ENCODE data around the gene ASB6. TPM values are rescaled to one million over a fixed set of nuclear protein-coding genes. Genes with fewer than 3 reads are reported as not detected.
"Not testable (repeated sequence)": the region's sequence is repeated elsewhere in the genome, so short reads cannot be mapped to it uniquely, and the experiment has no call there.

The ASB6 gene
- total RNA-seq, 4 donors from 2014 or later = 21.7 to 29.2 (median 24.0) TPM

- intact Hi-C loops (cut with DNase I) = no loop called here
- no peaks in the 10 kb centered on the region for H3K27me3 ChIP-seq
- H3K36me3 ChIP-seq = peaks cover 42 to 49% of the 10 kb centered on the region in 2 donors
These were observed 2.8 kb downstream of the ASB6 start for GRCh38 chr9:129639034-129639630.

GRCh38 chr9:129637673-129638439 is 4.1 kb downstream of the ASB6 start:
- Histone ChIP-seq H3K9me3 (no peaks in the 10 kb centered on the region), H3K27me3 (no peaks in the 10 kb centered on the region), H3K36me3 (peaks cover 50 to 58% of the 10 kb centered on the region in 2 donors), H3K4me1 (peaks cover 17 to 19% of the 10 kb centered on the region in 2 donors), H3K27ac (no peak overlapping the region), H3K4me3 (replicated peaks in 1 of 3) (no peak overlapping the region)
- intact Hi-C loops (cut with DNase I) = no loop called here
- DNase-seq = no peak
- no peak for TF ChIP-seq POLR2A (IDR thresholded peaks at IDR 0.05)
- TF ChIP-seq CTCF (IDR thresholded peaks at IDR 0.05) = no peak
- 82 to 83% methylated on average over 16 to 24 of the region's 29 CpGs for WGBS, 2 donors

More at GRCh38 chr9:129639034-129639630, 2.8 kb downstream of the ASB6 start:
- Histone ChIP-seq H3K9me3 (no peaks in the 10 kb centered on the region), H3K4me3 (replicated peaks in 1 of 3) (no peak overlapping the region), H3K27ac (no peak overlapping the region), H3K4me1 (peaks cover 17 to 19% of the 10 kb centered on the region in 2 donors)
- WGBS, 2 donors = 91 to 93% methylated on average over 10 to 13 of the region's 17 CpGs
- TF ChIP-seq POLR2A (IDR thresholded peaks at IDR 0.05) (no peak), CTCF (IDR thresholded peaks at IDR 0.05) (no peak)
- DNase-seq = no peak

GRCh38 chr9:129637102-129637501 is 4.8 kb downstream of the ASB6 start:
- H3K36me3 ChIP-seq = peaks cover 50 to 59% of the 10 kb centered on the region in 2 donors
- intact Hi-C loops (cut with DNase I) = no loop called here
- no peaks in the 10 kb centered on the region for H3K9me3 ChIP-seq

GRCh38 chr9:129636343-129636742 is 5.6 kb downstream of the ASB6 start:
- H3K27me3 ChIP-seq; H3K4me3 ChIP-seq (replicated peaks in 1 of 3); DNase-seq; H3K9me3 ChIP-seq; H3K27ac ChIP-seq; intact Hi-C loops (cut with DNase I): not testable (repeated sequence)
- peaks cover 50 to 59% of the 10 kb centered on the region in 2 donors for H3K36me3 ChIP-seq
- 93% methylated on average over 10 of the region's 10 CpGs for WGBS, 2 donors
- peaks cover 21 to 22% of the 10 kb centered on the region in 2 donors for H3K4me1 ChIP-seq

More at GRCh38 chr9:129637102-129637501, 4.8 kb downstream of the ASB6 start:
- WGBS, 2 donors = 52 to 80% methylated on average over 3 to 6 of the region's 9 CpGs
- TF ChIP-seq POLR2A (IDR thresholded peaks at IDR 0.05) (no peak), CTCF (IDR thresholded peaks at IDR 0.05) (no peak)
- Histone ChIP-seq H3K27ac (no peak overlapping the region), H3K4me1 (peaks cover 17 to 19% of the 10 kb centered on the region in 2 donors), H3K4me3 (replicated peaks in 1 of 3) (no peak overlapping the region), H3K27me3 (no peaks in the 10 kb centered on the region)
- no peak for DNase-seq

- Histone ChIP-seq H3K27ac (no peak overlapping the region), H3K9me3 (no peaks in the 10 kb centered on the region), H3K4me3 (replicated peaks in 1 of 3) (no peak overlapping the region), H3K36me3 (peaks cover 50 to 59% of the 10 kb centered on the region in 2 donors), H3K27me3 (no peaks in the 10 kb centered on the region), H3K4me1 (peaks cover 11 to 21% of the 10 kb centered on the region in 2 donors)
- intact Hi-C loops (cut with DNase I) = no loop called here
- no peak for DNase-seq
- TF ChIP-seq CTCF (IDR thresholded peaks at IDR 0.05) (no peak), POLR2A (IDR thresholded peaks at IDR 0.05) (no peak)
- 91 to 97% methylated on average over 19 to 34 of the region's 34 CpGs for WGBS, 2 donors
These were observed 6.6 kb downstream of the ASB6 start for GRCh38 chr9:129635099-129636065.

Measured in thyroid gland (tissue), 4 donors.